GM18873 (cell line): ENCODE results near the gene NBAS.
"Not testable (repeated sequence)": the region's sequence is repeated elsewhere in the genome, so short reads cannot be mapped to it uniquely, and the experiment has no call there.

Experiments used
- ATAC-seq: cut with Tn5 transposase; IDR thresholded peaks from one replicate; pipeline ENCODE4 v1.9.1; 2021; ENCODE audit warnings: mild to moderate bottlenecking, moderate library complexity, moderate number of reproducible peaks; ENCODE audit not compliant: unreplicated experiment, low FRiP score

NBAS gene

DNA sequence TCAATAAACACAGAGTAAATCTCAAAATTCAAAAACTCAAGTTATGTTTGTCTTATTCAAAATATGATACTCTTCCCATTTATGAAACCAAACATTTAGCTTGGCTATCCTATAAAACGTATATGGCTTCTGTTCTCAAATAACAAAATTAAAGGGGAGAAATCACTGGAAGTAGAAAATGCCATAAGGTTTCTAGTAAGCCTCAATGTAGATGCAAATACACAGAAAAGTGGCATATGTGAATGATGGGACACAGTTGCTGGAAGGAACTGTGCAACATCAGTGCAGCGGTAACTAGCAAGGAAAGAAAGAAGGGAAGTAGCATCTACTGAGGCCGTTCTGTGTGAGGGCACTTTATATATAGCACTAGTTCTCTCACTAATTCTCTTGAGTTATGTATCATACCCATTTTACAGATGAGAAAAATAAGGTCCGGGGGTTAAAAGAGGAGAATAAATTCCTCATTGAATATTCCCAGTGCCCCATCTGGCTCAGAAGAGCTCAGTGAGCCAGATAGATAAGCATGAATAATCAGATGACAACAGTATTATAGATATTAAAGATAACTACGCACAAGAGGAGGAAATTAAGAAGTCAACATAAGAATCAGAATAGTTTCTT lies 27.2 kb downstream of the NBAS start:
- ATAC-seq, result no peak

DNA sequence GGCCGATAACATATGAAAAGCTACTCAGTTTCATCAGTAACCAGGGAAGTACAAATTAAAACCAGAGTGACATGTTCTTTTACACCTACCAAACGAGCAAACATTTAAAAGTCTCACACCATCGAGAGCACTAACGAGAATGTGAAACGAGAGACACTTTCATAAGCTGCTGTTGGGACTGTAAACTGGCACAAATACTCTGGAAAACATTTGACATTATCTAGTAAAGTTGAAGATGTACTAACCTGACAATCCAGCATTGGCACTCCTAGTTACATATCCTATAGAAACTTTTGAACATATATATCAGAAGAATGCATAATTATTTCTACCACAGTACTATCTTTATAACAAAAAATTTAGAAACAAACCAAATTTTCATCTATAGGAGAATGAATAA lies 28.1 kb downstream of the NBAS start:
- ATAC-seq, result no peak

DNA sequence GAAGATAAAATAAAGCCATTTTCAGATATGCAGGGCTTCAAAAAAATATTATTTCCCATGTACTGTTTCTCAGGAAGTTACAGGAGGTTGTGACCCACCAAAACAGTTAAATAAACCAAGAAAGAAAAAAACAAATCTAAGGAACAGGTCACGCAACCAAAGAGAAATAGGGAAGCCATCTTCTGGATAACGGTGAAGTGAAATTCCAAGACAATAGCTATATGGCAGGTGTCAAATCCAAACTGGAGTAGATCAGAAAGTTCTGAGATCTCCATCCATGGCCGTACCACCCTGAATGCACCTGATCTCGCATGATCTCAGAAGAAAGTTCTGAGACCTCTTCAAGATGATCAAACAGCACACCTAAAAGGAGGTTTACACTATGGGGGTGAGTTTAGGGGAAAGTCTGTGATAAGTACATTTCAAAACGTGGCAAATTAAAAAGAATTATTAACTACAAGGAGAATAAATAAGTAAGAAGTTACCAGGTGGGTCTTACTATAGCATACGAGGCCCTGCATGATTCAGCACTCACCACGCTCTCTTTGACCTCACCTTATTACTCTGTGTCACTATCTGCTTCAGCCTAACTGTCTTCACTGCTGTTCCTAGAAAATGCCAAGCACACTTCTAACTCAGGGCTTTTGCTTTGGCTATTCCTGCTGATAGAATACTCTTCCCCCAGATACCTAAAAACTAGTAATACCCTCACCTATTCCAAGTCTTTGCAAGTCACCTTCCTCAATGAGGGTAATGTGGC lies 29.9 kb downstream of the NBAS start:
- no peak for ATAC-seq

DNA sequence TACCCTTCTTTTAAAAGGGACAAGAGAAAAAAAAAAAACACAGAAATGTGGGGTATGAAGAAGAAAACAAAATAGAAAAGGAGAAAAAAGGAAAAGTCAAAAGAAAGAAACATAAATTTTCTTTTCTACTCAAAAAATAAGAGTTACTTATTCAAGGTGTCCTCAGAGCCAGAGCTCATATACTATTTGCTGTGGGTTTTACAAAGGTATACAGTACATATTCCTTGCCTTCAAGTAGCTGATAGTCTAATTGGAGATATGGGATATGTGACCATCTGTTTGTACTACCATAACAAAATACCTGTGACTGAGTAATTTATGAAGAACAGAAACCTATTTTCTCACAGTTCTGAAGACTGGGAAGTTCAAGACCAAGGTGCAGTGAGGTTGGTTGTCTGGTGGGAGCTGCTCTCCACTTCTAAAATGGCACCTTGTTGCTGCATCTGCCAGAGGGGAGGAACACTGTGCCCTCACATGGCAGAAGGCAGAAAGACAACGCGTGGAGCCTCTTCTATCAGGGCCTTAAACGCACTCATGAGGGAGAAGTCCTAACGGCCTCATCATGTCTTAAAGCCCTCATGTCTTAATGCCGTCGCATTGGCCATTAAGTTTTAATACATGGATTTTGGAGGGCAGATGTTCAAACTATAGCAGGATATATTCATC lies 33.9 kb downstream of the NBAS start:
- ATAC-seq, result no peak

DNA sequence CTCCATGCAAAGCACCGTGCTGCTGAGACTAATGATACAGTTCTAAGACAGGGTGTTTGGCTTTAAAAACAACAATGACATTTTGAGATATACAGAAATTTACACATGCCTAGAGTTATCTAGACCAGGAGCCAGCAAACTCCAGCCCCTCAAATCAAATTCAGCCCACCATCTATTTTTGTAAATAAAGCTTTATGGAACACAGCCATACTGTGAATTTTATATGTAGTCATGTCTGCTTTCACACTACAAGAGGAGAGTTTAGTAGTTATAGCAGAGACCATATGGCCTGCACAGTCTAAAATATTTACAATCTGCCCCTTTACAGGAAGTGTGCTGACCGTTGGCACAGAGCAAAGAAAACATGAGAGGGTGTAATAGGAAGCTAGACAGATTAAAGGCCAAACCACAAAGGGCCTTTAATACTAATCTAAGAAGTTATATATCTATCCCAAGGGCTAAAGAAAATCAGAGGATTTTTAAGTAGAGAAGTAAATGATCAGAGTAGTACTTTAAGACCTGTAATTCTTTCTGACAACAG lies 39.4 kb downstream of the NBAS start:
- no peak for ATAC-seq

DNA sequence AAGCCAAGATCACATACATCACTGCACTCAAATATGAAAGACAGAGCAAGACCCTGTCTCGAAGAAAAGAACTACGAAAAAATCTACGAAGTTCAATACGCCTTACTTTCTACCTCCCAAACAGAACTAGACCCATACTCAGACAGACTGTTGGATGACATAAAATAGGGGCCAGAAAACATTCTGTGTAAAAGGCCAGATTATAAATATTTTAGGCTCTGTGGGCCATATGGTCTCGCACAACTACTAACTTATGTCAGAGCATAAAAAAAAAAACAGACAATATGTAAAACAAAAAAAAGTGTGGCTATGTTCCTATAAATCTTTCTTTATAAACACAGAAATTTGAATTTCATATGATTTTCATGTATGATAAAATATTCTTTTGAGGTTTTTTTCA lies 40.8 kb downstream of the NBAS start:
- no peak for ATAC-seq

DNA sequence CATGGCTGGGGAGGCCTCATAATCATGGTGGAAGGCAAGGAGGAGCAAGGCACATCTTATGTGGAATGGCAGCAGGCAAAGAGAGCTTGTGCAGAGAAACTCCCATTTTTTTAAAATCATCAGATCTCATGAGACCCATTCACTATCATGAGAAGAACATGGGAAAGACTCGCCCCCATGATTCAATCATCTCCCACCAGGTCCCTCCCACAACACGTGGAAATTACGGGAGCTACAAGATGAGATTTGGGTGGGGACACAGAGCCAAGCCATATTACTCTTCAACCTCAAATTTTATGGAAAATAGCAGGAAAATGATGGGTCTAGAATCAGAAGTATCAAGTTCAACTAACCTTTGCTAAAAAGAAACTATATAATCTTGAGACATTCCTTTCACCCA lies 42.4 kb downstream of the NBAS start:
- ATAC-seq, result not testable (repeated sequence)

DNA sequence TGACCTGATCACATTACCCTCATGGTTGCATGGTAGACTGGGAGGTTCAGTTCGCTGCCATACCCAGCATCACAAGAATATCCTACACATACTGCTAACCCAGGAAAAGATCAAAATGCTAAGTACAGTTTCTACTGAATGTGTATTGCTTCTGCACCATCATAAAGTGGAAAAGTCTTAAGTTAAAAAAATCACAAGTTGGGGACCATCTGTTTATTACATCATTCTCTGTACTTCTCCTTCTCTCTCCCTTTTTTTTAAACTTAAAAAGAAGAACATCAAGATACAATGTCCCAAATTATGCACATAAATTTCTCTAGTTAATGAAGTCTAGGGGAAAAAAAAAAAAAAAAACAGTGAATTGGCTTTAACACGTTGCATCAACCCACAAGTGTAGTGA lies 43.3 kb downstream of the NBAS start:
- no peak for ATAC-seq

DNA sequence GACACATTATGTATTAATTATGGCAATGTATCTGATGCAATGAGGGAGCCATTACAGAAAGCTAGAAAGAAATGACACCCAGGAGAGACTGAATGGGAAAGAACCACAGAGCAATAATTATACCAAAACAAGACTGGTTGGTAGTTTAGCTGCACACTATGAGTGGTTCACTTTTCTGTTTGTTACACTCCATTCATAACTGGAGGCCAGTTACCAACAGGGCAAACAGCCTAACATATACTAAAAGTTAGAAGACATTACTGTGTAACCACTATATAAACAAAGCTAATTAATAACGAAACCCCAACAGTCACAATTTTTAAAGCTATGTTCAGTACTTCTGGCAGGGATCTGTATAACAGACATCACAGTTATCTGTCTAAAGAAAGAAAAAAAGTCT lies 49.4 kb downstream of the NBAS start:
- ATAC-seq, result peak; percentile 83

DNA sequence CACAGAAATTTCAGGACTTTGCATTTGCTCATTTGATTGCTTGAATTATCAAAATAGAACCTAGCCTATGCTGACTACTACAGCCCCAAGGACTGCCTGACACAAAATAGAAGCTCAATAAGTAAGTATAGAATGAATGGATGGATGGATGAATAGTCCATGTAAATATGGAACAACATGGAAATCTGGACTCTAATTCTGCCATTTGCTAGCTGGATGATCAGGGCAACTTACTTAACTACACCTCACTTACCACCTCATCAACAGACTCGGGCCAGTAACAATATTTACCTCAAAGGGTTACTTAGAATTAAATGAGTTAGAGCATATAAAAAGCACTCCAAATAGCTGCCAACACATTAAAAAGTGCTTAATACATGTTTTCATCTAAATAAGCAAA lies 50.6 kb downstream of the NBAS start:
- no peak for ATAC-seq

DNA sequence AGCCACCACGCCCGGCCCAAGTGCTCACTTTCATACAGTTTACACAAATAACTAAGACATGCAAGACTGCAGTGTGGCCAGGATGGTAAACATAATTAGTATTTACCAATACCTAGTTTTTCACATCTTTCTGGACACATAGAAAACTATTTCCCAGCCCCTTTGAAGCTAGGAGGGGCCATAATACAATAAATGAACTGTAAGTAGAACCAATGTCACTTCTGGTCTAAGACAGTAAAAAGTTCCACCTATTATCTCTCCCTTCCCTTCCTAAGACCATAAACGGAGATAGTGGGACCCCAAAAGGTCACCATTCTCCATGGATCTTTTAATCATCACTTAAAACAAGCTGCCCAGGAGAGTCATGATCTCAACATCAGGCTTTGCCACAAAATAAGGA lies 51.0 kb downstream of the NBAS start:
- no peak for ATAC-seq

DNA sequence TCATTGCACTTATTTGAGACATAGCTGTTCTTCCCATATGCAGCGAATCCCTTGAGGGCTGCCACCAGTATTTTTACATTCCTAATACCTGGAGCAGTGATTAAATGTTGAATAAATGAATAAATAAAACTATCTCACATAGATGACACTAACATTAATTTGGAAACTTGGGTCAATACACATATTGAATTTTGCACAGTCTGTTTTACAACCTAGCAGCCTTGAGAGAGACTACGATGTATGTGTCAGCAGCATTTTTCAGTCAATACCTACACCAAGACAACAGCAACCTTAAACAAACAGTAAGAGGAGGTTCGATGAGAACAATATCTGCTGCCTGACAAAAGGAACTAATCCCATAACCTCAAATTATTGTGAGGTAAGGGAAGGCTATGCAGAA lies 53.4 kb downstream of the NBAS start:
- no peak for ATAC-seq

DNA sequence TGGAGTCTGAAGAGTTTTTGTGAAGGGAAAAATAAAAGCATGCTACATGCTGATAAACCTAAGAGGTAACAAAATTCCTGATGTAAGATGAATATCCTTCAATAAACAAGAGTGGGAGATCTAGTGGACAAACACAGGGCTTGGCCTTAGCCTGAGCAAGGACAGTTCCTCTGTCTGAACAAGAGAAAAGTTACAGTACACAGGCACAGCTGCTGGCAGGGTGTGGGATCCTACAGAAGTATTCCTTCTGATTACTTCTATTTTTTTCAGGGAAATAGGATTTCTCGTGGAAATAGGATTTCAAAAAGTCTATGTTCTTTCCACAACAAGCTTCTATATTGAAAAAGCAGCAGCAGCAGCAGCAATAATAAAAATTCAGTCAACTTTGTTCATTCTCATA lies 54.1 kb downstream of the NBAS start:
- no peak for ATAC-seq

DNA sequence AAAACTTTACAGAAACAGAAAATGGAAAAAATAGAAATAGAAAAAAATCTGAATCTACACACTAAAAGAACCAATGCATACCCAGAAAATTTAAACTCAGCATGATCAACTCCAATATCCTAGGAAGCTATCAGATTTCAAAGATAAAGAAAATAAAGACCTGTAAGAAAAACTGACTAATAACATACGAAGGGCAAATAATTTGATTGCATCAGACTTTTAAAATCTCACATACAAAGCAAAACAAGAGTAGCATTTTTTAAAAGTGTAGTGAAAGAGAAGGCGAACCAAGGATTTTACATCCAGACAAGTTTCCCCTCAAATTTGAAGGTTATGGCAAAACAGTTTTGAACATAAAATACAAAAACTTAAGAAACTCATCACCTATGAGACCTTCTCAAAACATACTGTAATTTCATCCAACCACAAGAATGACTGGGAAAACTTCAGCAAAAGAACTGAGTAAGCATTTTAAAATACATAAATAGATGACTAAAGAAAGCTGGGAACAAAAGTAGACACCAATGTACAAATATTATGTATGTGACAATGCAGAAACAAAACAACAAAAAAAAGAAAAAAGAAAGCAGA lies 54.8 kb downstream of the NBAS start:
- no peak for ATAC-seq

DNA sequence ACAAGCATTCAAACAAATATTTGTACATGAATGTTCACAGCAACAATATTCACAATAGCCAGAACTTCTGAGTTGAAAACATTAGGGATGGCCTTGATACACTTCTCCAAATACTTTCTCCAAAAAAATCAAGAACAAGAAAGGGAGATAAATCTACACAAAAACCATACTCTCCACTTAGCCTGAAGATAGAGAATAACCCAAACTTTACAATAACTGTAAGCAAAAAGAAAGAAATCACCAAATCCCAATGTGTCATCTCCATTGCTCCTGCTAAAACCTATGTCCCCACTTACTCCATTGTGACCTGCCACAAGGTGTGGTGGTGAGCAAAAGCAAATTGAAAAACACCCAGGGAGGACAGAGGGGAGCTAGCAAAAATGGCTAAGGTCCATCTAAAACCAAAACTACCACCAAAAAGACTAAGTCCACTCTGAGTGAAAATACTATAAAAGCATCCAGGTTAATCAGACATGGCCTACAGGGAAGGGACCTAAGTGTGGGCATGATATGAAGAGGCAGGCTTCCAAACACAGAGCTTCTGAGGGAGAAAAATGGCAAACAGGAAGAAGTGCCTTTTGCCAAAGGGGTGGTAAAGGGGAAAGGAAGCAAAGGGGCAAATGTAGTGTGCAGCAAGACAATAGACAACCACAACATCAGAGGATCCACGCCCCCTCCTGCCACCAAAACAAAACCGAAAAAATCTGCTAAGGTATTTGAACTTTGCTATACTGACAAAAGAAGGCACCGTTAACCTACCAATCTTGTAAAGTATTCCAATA lies 56.1 kb downstream of the NBAS start:
- no peak for ATAC-seq

DNA sequence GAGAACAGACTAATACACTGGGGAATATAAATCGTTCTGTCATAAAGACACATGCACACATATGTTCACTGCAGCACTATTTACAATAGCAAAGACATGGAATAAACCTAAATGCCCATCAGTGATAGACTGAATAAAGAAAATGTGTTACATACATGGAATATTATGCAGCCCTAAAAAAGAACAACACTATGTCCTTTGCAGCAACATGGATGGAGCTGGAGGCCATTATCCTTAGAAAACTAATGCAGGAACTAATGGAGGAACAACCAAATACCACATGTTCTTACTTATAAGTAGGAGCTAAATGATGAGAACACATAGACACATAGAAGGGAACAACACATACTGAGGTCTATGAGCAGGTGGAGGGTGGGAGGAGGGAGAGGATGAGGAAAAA lies 61.9 kb downstream of the NBAS start:
- not testable (repeated sequence) for ATAC-seq

DNA sequence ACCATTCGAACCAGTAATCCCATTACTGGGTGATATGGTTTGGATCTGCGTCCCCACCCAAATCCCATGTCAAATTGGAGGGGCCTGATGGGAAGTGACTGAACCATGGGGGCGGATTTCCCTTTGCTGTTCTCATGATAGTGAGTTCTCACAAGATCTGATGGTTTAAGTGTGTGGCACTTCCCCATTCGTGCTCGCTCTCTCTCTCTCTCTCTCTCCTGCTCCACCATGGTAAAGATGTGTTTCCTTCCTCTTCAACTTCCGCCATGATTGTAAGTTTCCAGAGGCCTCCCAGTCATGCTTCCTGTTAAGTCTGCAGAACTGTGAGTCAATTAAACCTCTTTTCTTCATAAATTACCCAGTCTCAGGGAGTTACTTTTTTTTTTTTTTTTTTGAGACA lies 62.6 kb downstream of the NBAS start:
- ATAC-seq, result no peak

DNA sequence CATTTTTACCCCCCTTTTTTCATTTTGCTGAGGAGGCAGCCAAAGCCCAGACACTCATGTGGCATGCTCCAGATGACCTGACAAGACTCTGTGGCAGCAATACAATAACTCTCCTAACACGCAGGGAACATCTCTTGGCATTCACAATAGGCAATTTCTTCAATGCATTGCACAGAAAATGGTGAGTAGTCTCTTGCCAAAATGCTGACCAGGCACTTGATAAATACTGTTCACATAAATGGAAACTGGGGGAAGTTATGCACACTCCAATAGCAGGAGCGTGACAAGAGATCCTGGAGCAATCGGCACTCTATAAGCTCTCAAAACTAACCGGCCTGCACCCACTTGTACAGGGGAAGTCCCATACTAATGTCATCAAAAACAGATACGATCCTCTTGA lies 66.3 kb downstream of the NBAS start:
- ATAC-seq, result no peak

DNA sequence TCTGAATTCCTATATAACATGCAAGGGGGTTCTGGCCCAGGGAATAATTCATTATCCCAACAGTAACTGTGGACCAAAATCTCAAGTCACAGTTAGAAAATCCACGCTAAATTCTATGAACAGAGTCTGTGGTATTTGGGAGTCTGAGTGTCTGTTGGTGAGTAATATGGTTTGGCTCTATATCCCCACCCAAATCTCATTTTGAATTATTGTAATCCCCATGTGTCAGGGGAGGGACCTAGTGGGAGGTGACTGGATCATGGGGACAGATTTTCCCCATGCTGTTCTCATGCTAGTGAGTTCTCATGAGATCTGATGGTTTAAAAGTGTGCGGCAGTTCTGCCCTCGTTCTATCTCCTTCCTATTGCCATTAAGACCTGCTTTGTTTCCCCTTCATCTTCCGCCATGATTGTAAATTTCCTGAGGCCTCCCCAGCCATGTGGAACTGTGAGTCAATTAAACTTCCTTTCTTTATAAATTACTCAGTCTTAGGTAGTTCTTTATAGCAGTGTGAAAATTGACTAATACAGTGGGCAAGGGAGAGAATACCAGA lies 68.3 kb downstream of the NBAS start:
- ATAC-seq, result no peak

DNA sequence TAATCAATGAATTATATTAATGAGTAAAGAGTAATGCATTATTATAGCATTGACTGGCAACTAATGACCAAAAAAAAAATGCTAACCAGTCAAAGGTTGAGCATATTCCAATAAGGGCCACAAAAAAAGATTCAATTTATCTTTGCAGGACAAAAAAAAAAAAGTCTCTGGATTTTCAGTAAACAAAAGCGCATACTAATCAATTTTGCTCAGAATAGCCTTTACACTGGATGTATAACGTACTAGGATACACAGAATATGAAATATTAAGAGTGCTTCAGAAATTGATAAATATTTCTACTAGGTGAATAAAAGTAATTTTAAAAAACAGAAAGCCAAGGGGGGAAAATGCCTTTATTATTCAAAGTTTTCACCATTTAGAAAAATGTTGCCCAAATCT lies 74.4 kb downstream of the NBAS start:
- no peak for ATAC-seq
